Measurements from ENCODE around the gene DHRS4.

DHRS4 gene

GRCh38 chr14:23953464-23954278, at the start of gene DHRS4:
Gene DHRS4, plus strand, starts transcription at chr14:23953770. Its CDS starts 19 bp downstream, at chr14:23953789.
- TF ChIP-seq ZNF274 (IDR thresholded peaks at IDR 0.05; ENCODE audit: low read depth, low read length) = no peak
- H3K4me3 ChIP-seq (ENCODE audit: low read length) = peak within 1 kb of the TSS; percentile 70

GRCh38 chr14:23910101-23910875, 43.3 kb upstream of the DHRS4 start:
- H3K4me3 ChIP-seq (ENCODE audit: low read length) = no peak overlapping the region
- TF ChIP-seq ZNF274 (IDR thresholded peaks at IDR 0.05; ENCODE audit: low read depth, low read length) = no peak

GRCh38 chr14:23910876-23911210, 42.7 kb upstream of the DHRS4 start:
- TF ChIP-seq ZNF274 (IDR thresholded peaks at IDR 0.05; ENCODE audit: low read depth, low read length) = no peak
- no peak overlapping the region for H3K4me3 ChIP-seq (ENCODE audit: low read length)

- no peak for TF ChIP-seq ZNF274 (IDR thresholded peaks at IDR 0.05; ENCODE audit: low read depth, low read length)
- H3K4me3 ChIP-seq (ENCODE audit: low read length) = no peak overlapping the region
These were observed 38.0 kb upstream of the DHRS4 start for GRCh38 chr14:23915559-23915958.

GRCh38 chr14:23916004-23916403, 37.6 kb upstream of the DHRS4 start:
- TF ChIP-seq ZNF274 (IDR thresholded peaks at IDR 0.05; ENCODE audit: low read depth, low read length) = no peak
- H3K4me3 ChIP-seq (ENCODE audit: low read length) = no peak overlapping the region

GRCh38 chr14:23916446-23916845, 37.1 kb upstream of the DHRS4 start:
- H3K4me3 ChIP-seq (ENCODE audit: low read length) = no peak overlapping the region
- TF ChIP-seq ZNF274 (IDR thresholded peaks at IDR 0.05; ENCODE audit: low read depth, low read length) = no peak

- H3K4me3 ChIP-seq (ENCODE audit: low read length) = no peak overlapping the region
- TF ChIP-seq ZNF274 (IDR thresholded peaks at IDR 0.05; ENCODE audit: low read depth, low read length) = no peak
These were observed 31.0 kb upstream of the DHRS4 start for GRCh38 chr14:23922545-23922944.

- H3K4me3 ChIP-seq (ENCODE audit: low read length) = no peak overlapping the region
- TF ChIP-seq ZNF274 (IDR thresholded peaks at IDR 0.05; ENCODE audit: low read depth, low read length) = no peak
These were observed 28.0 kb upstream of the DHRS4 start for GRCh38 chr14:23925523-23926075.

GRCh38 chr14:23926543-23926942, 27.0 kb upstream of the DHRS4 start:
- no peak overlapping the region for H3K4me3 ChIP-seq (ENCODE audit: low read length)
- no peak for TF ChIP-seq ZNF274 (IDR thresholded peaks at IDR 0.05; ENCODE audit: low read depth, low read length)

GRCh38 chr14:23929136-23929535, 24.4 kb upstream of the DHRS4 start:
- TF ChIP-seq ZNF274 (IDR thresholded peaks at IDR 0.05; ENCODE audit: low read depth, low read length) = no peak
- H3K4me3 ChIP-seq (ENCODE audit: low read length) = no peak overlapping the region

GRCh38 chr14:23929822-23930294, 23.7 kb upstream of the DHRS4 start:
- no peak overlapping the region for H3K4me3 ChIP-seq (ENCODE audit: low read length)
- TF ChIP-seq ZNF274 (IDR thresholded peaks at IDR 0.05; ENCODE audit: low read depth, low read length) = no peak

GRCh38 chr14:23930742-23931141, 22.8 kb upstream of the DHRS4 start:
- no peak overlapping the region for H3K4me3 ChIP-seq (ENCODE audit: low read length)
- no peak for TF ChIP-seq ZNF274 (IDR thresholded peaks at IDR 0.05; ENCODE audit: low read depth, low read length)

GRCh38 chr14:23931721-23932289, 21.8 kb upstream of the DHRS4 start:
- no peak for TF ChIP-seq ZNF274 (IDR thresholded peaks at IDR 0.05; ENCODE audit: low read depth, low read length)
- no peak overlapping the region for H3K4me3 ChIP-seq (ENCODE audit: low read length)

GRCh38 chr14:23932639-23933038, 20.9 kb upstream of the DHRS4 start:
- H3K4me3 ChIP-seq (ENCODE audit: low read length) = no peak overlapping the region
- TF ChIP-seq ZNF274 (IDR thresholded peaks at IDR 0.05; ENCODE audit: low read depth, low read length) = no peak
